Heart left ventricle (tissue), 16 donors: ENCODE data around the gene CCDC127. TPM values are rescaled to one million over a fixed set of nuclear protein-coding genes. Genes with fewer than 3 reads are reported as not detected.
"Not testable (repeated sequence)": the region's sequence is repeated elsewhere in the genome, so short reads cannot be mapped to it uniquely, and the experiment has no call there.

ENCODE experiments used
- ATAC-seq, 4 donors: fragments of 200-7000 bp; cut with Tn5 transposase; one replicate each; pipeline ENCODE4 v1.9.1; 2020 to 2022; ENCODE audit warnings: moderate library complexity in 4 of 4, mild to moderate bottlenecking in 3 of 4, moderate number of reproducible peaks in 1 of 4
- DNase-seq, 5 donors: peaks; one replicate each; pipeline ENCODE4 v3.0.0-alpha.2; 2020
- H3K27ac ChIP-seq, 12 donors: fragments of 200-600 bp; sonication (generic) in 4 of 12; one replicate each; pipeline versions ENCODE4 v1.5.0 to v1.8.0; 2016 to 2022; ENCODE audit warnings: mild to moderate bottlenecking in 2 of 12
- H3K27me3 ChIP-seq, 9 donors: fragments of 200-600 bp; sonication (generic) in 2 of 9; one replicate each; pipeline versions ENCODE4 v1.5.1 to v1.8.0; 2016 to 2022; ENCODE audit warnings: mild to moderate bottlenecking in 3 of 9
- H3K36me3 ChIP-seq, 9 donors: fragments of 200-600 bp; sonication (generic) in 2 of 9; one replicate each; pipeline versions ENCODE4 v1.5.0 to v1.8.0; 2018 to 2022; ENCODE audit warnings: mild to moderate bottlenecking in 2 of 9
- H3K4me1 ChIP-seq, 12 donors: fragments of 200-600 bp; sonication (generic) in 4 of 12; one replicate each; pipeline versions ENCODE4 v1.5.0 to v1.8.0; 2016 to 2022; ENCODE audit warnings: mild to moderate bottlenecking in 3 of 12
- H3K4me3 ChIP-seq, 12 donors: fragments of 200-600 bp; sonication (generic) in 4 of 12; one replicate each; pipeline versions ENCODE4 v1.5.0 to v1.8.0; 2017 to 2022; ENCODE audit warnings: mild to moderate bottlenecking in 9 of 12, moderate library complexity in 4 of 12
- H3K9me3 ChIP-seq, 12 donors: fragments of 200-600 bp; sonication (generic) in 4 of 12; one replicate each; pipeline versions ENCODE4 v1.5.0 to v1.8.0; 2016 to 2022; ENCODE audit warnings: mild to moderate bottlenecking in 1 of 12
- POLR2A ChIP-seq, 2 donors: fragments of 450-650 bp; IDR thresholded peaks; one replicate each; pipeline ENCODE4 v1.6.1; 2017; ENCODE audit warnings: antibody characterized with exemption in 2 of 2, mild to moderate bottlenecking in 2 of 2, moderate library complexity in 2 of 2
- WGBS, 4 donors: extraction: QIAGEN DNeasy Blood & Tissue Kit in 2 of 4; methylation state at CpG; one replicate each; pipeline versions ENCODE4 v1.1.5 to v1.1.7; 2013 to 2018; 5-methylcytosine and 5-hydroxymethylcytosine counted together
- intact Hi-C, 10 donors: fragments of 100-400 bp; cut with DNase I; formaldehyde crosslinking; loops; one replicate each; pipeline versions ENCODE4 v1.11.1 to v1.14.2; 2022
- polyA plus RNA-seq, 2 donors: library from polyadenylated mRNA; stranded (reverse); fragments of 200-250 nt; gene quantifications; one replicate each; pipeline ENCODE4 v1.2.3, GENCODE V29; 2013
- total RNA-seq, 9 donors: library from RNA; depleted of rRNA in 2 of 9; stranded (reverse); fragments of >200 nt in 2 of 9; fragmentation: NEBNext Ultra II Directional in 3 of 9; extraction: Animal tissue kit (Norgen Biotek cat#: 25700) in 3 of 9; gene quantifications; one replicate each; pipeline versions ENCODE4 v1.1.0 to v1.2.4, GENCODE V29; 2016 to 2023
- TF ChIP-seq, protein P1 (sequence below), 12 donors: fragments of 200-600 bp; sonication (generic) in 4 of 12; IDR thresholded peaks; one replicate each; pipeline versions ENCODE4 v1.5.0 to v1.8.0; 2018 to 2022; ENCODE audit warnings: antibody characterized with exemption in 12 of 12, mild to moderate bottlenecking in 5 of 12
- donor health status: ischemic (EF 13 %, LVEDD 7.1; RV severe dilation, severe dysfunction).
- donor health status: healthy with polysubstance abuse.
- donor health status: DM: no; HTN: yes; CAD: no.
- donor health status: DM: no; HTN: no; CAD: no.
- donor health status: ischemic (EF 25% LVEDD 6.9; RV normal size, moderate dysfunction).
- donor health status: ischemic (EF 25% LVEDD 5.7; RV mildly dilated, moderate dysfunction).
- donor health status: healthy.
- donor health status: DM: yes; HTN: yes; CAD: no.
- donor health status: ischemic (EF 35%, LVEDD 5.7; RV mildly dilated, moderate dysfunction).
- donor health status: nonischemic (EF 11% LVEDD 7.7; RV severe dilation, severe dysfunction).
- donor health status: DM: yes; HTN: yes; CAD: no.
- donor health status: PGD.
- donor health status: ischemic (EF 29% LVEDD 5.4; RV normal size, mild dysfunction).
- donor health status: nonischemic (EF 23%, LVEDD 6.1; RV moderate dilation, normal function).

CCDC127 gene
- total and polyA plus RNA-seq, 11 donors: 4.8 to 10.3 (median 7.5) TPM

DNA sequence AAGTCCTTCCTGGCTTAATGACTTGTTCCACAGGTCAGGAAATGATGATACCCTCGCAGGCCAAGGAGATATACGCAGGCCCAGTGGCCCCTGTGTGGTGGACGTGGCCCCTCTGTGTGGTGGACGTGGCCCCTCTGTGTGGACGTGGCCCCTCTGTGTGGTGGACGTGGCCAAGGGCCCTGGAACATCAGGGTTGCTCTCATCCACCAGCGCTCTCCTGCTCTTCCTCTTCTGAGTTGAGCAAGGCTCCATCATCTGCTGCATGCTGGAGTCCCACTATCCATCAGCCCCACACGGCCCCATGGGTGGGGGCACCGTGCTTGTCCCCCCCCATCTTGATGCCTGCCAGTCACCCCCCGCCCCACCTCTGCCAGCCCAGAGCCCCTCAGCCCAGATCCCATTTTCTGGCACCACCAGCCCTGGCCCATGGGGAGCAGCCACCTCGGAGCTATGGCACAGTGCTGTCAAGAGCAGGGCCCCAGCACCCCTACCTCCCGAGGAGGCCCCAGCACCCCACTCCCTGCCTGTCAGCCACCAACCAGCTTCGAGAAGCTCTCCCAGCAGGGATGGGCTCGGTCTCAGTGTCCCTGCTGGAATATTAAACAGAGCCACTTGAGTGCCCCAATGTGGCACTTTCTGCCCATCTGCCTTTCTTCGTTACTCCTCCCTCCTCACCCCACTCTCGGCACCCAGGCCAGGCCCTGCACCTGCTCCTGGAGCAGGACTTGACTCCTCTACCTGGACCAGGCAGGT, 18.6 kb downstream of the CCDC127 start:
- ATAC-seq: no peak
- WGBS, 4 donors: 91 to 93% (median 92%) methylated on average over 13 to 16 of the region's 16 CpGs
- Histone ChIP-seq H3K9me3 (no peaks in the 10 kb centered on the region), H3K4me1 (peaks cover 0 to 52% (median 8%) of the 10 kb centered on the region in 12 donors), H3K27ac (peak overlapping the region in 3 of 12 donors; percentile 13 to 54 (median 40)), H3K4me3 (no peak overlapping the region), H3K27me3 (no peaks in the 10 kb centered on the region), H3K36me3 (peaks cover 0 to 40% (median 15%) of the 10 kb centered on the region in 9 donors)
- intact Hi-C loops: no loop called here
- no peak for DNase-seq
- TF ChIP-seq, protein P1, sequence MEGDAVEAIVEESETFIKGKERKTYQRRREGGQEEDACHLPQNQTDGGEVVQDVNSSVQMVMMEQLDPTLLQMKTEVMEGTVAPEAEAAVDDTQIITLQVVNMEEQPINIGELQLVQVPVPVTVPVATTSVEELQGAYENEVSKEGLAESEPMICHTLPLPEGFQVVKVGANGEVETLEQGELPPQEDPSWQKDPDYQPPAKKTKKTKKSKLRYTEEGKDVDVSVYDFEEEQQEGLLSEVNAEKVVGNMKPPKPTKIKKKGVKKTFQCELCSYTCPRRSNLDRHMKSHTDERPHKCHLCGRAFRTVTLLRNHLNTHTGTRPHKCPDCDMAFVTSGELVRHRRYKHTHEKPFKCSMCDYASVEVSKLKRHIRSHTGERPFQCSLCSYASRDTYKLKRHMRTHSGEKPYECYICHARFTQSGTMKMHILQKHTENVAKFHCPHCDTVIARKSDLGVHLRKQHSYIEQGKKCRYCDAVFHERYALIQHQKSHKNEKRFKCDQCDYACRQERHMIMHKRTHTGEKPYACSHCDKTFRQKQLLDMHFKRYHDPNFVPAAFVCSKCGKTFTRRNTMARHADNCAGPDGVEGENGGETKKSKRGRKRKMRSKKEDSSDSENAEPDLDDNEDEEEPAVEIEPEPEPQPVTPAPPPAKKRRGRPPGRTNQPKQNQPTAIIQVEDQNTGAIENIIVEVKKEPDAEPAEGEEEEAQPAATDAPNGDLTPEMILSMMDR (IDR thresholded peaks at IDR 0.05): no peak
- no peak for TF ChIP-seq POLR2A (IDR thresholded peaks at IDR 0.05)

DNA sequence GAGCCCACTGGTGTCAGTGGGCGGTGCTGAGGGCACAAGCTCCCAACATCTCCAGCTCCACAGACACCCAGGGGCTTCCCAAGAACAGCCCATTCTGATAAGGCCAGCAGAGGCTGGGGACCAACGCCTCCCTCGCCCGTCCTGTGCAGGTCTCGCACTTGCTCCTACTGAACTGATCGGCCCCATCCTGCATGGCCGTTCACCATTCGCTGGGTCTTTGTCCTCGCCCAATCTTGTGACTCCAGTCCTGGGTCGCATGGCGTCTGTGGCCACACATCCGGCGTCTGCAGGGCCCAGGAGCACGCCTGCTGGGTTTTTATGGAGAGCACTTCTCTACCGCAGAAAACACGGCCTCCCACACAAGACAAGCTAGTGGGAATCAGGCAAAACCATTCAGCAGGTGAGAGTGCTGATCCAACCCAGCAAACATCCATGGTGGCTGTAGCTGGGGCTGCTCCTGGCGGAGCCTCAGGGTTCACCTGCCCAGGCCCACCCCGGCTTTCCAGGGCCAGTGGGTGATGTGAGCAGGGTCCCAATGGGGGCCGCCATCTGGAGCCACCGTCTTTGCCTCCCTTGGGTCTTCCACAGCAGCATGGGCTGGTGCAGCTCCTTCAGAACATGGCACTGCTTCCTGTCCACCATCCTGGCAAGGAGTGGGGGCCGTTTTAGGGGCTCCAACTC, 19.3 kb downstream of the CCDC127 start:
- no peak for ATAC-seq
- Histone ChIP-seq H3K36me3 (peaks cover 0 to 32% (median 8%) of the 10 kb centered on the region in 9 donors), H3K27ac (peak overlapping the region in 3 of 12 donors; percentile 20 to 71 (median 24))

DNA sequence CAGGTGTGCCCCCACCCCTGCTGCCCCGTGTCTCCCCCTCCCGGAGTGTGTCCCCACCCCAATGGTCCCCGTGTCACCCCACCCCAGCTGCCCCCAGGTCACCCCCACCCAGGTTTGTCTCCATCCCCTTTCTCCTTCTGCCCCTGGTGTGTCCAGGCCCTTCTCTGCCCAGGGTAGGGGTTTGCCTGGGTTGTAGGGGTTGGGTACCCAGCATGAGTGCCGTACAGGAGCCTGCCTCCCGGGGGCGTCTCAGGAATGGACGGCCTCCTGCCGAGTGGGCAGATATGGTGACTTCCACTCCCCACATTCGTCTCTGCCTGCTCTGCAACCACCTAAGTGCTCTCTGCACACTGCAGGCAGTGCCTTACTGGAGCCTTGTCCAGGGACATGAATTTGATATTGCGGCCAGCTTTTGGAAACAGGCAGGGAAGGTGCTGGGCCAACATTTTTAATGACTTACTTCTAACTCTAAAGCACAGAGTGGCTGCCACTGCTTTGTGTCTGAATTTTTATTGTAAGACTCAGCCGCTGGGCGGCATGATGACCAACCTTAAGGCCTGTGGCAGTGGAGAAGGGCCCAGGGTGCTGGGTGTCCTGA, 20.0 kb downstream of the CCDC127 start:
- TF ChIP-seq POLR2A (IDR thresholded peaks at IDR 0.05): no peak
- TF ChIP-seq, protein P1 (IDR thresholded peaks at IDR 0.05): no peak
- peaks cover 0 to 26% (median 1%) of the 10 kb centered on the region in 9 donors for H3K36me3 ChIP-seq
- H3K9me3 ChIP-seq: no peaks in the 10 kb centered on the region
- peak overlapping the region in 5 of 12 donors; percentile 14 to 71 (median 24) for H3K27ac ChIP-seq
- 59 to 71% (median 62%) methylated on average over 10 to 12 of the region's 12 CpGs for WGBS, 4 donors
- no peak overlapping the region for H3K4me3 ChIP-seq
- no peaks in the 10 kb centered on the region for H3K27me3 ChIP-seq
- intact Hi-C loops: no loop called here
- DNase-seq: no peak
- peaks cover 0 to 52% (median 8%) of the 10 kb centered on the region in 12 donors for H3K4me1 ChIP-seq
- no peak for ATAC-seq

More for the DNA sequence above, 19.3 kb downstream of the CCDC127 start:
- TF ChIP-seq, protein P1 (IDR thresholded peaks at IDR 0.05): no peak
- no peak for TF ChIP-seq POLR2A (IDR thresholded peaks at IDR 0.05)
- intact Hi-C loops: no loop called here
- WGBS, 4 donors: 95 to 97% (median 96%) methylated on average over 21 of the region's 21 CpGs
- Histone ChIP-seq H3K27me3 (no peaks in the 10 kb centered on the region), H3K4me1 (peaks cover 0 to 52% (median 8%) of the 10 kb centered on the region in 12 donors), H3K4me3 (no peak overlapping the region), H3K9me3 (no peaks in the 10 kb centered on the region)
- DNase-seq: no peak

DNA sequence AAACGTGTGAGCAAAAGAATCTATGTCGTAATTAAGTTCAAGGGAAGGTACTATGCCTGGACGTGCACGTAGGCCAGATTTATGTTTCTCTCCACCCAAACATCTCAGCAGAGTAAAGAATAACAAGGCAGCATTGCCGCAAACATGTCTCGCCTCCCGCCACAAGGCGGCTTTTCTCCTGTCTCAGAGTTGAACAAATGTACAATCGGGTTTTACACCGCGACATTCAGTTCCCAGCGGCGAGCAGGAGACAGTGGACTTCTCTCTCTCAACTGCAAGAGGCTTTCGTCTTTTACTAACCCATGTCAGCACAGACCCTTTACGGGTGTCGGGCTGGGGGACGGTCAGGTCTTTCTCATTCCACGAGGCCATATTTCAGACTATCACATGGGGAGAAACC, 20.9 kb downstream of the CCDC127 start:
- ATAC-seq, H3K9me3 ChIP-seq, intact Hi-C loops, H3K27me3 ChIP-seq, H3K4me3 ChIP-seq: not testable (repeated sequence)
- Histone ChIP-seq H3K27ac (peak overlapping the region in 3 of 12 donors; percentile 29 to 71 (median 34)), H3K36me3 (peaks cover 0 to 22% (median 0%) of the 10 kb centered on the region in 9 donors), H3K4me1 (peaks cover 0 to 55% (median 8%) of the 10 kb centered on the region in 12 donors)
- 53 to 71% (median 61%) methylated on average over 18 of the region's 18 CpGs for WGBS, 4 donors
- DNase-seq: peak in 1 of 5 donors; percentile 16
